ENCODE measurements around the gene NUDT14. TPM values are rescaled to one million over a fixed set of nuclear protein-coding genes. Genes with fewer than 3 reads are reported as not detected.

The NUDT14 gene
- total and polyA plus RNA-seq, 2 of the 4 experiments (the other 2 are of a cell fraction) = 5.6 to 9.3 TPM

- Histone ChIP-seq H2BK15ac (ENCODE audit: low read depth, low read length) (no peak overlapping the region), H3K56ac (ENCODE audit: extremely low read depth, insufficient read depth, low read length) (no peak overlapping the region), H3K18ac (ENCODE audit: low read depth, low read length) (no peak overlapping the region), H3K4me3 (ENCODE audit: insufficient read depth, low read depth, low read length) (no peak overlapping the region), H2BK120ac (ENCODE audit: low read depth, low read length) (no peak overlapping the region), H4K5ac (ENCODE audit: low read depth, low read length) (no peak overlapping the region), H2AFZ (replicated peaks; ENCODE audit: low read length, poor library complexity) (no peak overlapping the region), H4K20me1 (ENCODE audit: insufficient read depth, low read length) (no peaks in the 10 kb centered on the region; the same call in 1 of the 2 replicates), H3K9ac (ENCODE audit: low read depth, low read length) (no peak overlapping the region), H2BK20ac (ENCODE audit: low read depth, low read length) (no peak overlapping the region), H3K4ac (ENCODE audit: low read depth, low read length) (no peak overlapping the region), H3K4me2 (ENCODE audit: low read depth, low read length) (no peak overlapping the region), H4K91ac (ENCODE audit: insufficient read depth, low read depth, low read length) (no peak overlapping the region), H3K4me1 (ENCODE audit: control insufficient read depth, insufficient read depth, low read length) (no peaks in the 10 kb centered on the region), H3K23ac (ENCODE audit: low read depth, low read length) (no peak overlapping the region), H3K27me3 (ENCODE audit: control insufficient read depth, insufficient read depth, low read length) (no peaks in the 10 kb centered on the region), H3K9me1 (ENCODE audit: insufficient read depth, low read length) (peaks cover 3% of the 10 kb centered on the region; the same call in 1 of the 2 replicates), H2AK5ac (ENCODE audit: low read depth, low read length) (no peak overlapping the region), H4K8ac (ENCODE audit: low read depth in 2 of 2, low read length in 2 of 2) (no peak overlapping the region), H3K27ac (ENCODE audit: insufficient read depth, low read length) (no peak overlapping the region), H3K14ac (replicated peaks; ENCODE audit: low read depth, low read length) (no peak overlapping the region), H2AK9ac (replicated peaks; ENCODE audit: low read depth, low read length, poor library complexity) (no peak overlapping the region), H3K9me3 (ENCODE audit: control insufficient read depth, insufficient read depth, low read length) (no peaks in the 10 kb centered on the region), H3K36me3 (ENCODE audit: control insufficient read depth, insufficient read depth, low read length) (peaks cover 19% of the 10 kb centered on the region), H2BK5ac (ENCODE audit: low read depth, low read length, poor library complexity, severe bottlenecking) (no peak overlapping the region), H3K79me1 (ENCODE audit: low read depth in 1 of 2, low read length in 2 of 2) (peaks cover 3 to 11% of the 10 kb centered on the region in 2 experiments; a peak in 3 of 4 replicates)
- in situ Hi-C loops (cut with MboI; ENCODE audit: low sequenced_read_pairs) = no loop called here
- TF ChIP-seq, protein P1, sequence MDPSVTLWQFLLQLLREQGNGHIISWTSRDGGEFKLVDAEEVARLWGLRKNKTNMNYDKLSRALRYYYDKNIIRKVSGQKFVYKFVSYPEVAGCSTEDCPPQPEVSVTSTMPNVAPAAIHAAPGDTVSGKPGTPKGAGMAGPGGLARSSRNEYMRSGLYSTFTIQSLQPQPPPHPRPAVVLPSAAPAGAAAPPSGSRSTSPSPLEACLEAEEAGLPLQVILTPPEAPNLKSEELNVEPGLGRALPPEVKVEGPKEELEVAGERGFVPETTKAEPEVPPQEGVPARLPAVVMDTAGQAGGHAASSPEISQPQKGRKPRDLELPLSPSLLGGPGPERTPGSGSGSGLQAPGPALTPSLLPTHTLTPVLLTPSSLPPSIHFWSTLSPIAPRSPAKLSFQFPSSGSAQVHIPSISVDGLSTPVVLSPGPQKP (IDR thresholded peaks at IDR 0.05; ENCODE audit: borderline replicate concordance, low read depth, low read length) = no peak
- TF ChIP-seq NFE2L2 (IDR thresholded peaks at IDR 0.05; ENCODE audit: low read depth, low read length) = no peak
- TF ChIP-seq SMC3 (IDR thresholded peaks at IDR 0.05; ENCODE audit: low read depth, low read length) = no peak
- no peak for TF ChIP-seq CHD1 (IDR thresholded peaks at IDR 0.05; ENCODE audit: low read depth, low read length)
- no peak for TF ChIP-seq MXI1 (IDR thresholded peaks at IDR 0.05; ENCODE audit: borderline replicate concordance, low read depth, low read length)
- no peak for TF ChIP-seq MAFK (IDR thresholded peaks at IDR 0.05; ENCODE audit: low read depth, low read length)
- no peak for TF ChIP-seq FOS (IDR thresholded peaks at IDR 0.05; ENCODE audit: low read depth, low read length)
- no peak for TF ChIP-seq MAZ (IDR thresholded peaks at IDR 0.05; ENCODE audit: borderline replicate concordance, low read depth, low read length)
- TF ChIP-seq BHLHE40 (IDR thresholded peaks at IDR 0.05; ENCODE audit: low read depth, low read length) = no peak
- no peak for TF ChIP-seq CTCF (conservative IDR thresholded peaks at IDR 0.05; ENCODE audit: low read depth, low read length)
- no peak for TF ChIP-seq POLR2A (IDR thresholded peaks at IDR 0.05; ENCODE audit: low read depth, low read length)
- TF ChIP-seq, protein P2, sequence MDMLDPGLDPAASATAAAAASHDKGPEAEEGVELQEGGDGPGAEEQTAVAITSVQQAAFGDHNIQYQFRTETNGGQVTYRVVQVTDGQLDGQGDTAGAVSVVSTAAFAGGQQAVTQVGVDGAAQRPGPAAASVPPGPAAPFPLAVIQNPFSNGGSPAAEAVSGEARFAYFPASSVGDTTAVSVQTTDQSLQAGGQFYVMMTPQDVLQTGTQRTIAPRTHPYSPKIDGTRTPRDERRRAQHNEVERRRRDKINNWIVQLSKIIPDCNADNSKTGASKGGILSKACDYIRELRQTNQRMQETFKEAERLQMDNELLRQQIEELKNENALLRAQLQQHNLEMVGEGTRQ (IDR thresholded peaks at IDR 0.05; ENCODE audit: low read depth, low read length) = no peak
- POLR2A ChIA-PET (ENCODE audit: unreplicated experiment) = no interaction called here
- WGBS, 2 experiments (ENCODE audit: extremely low coverage in 2 of 2, insufficient read length in 1 of 2) = 100% methylated on average over 2 of the region's 14 CpGs; no CpG with 5 or more reads in 1 of the 2 experiments
- dilution Hi-C loops (cut with HindIII; ENCODE audit: low sequenced_read_pairs, unreplicated experiment) = no loop called here
- intact Hi-C loops (cut with micrococcal nuclease) = no loop called here
- no TSS peak for BruUV-seq (replicated peaks)
- ATAC-seq (ENCODE audit: low read depth) (no peak), DNase-seq (no peak)
- CTCF ChIA-PET = no interaction called here
Observed at GRCh38 chr14:105227346-105227745, 46.2 kb upstream of the NUDT14 start.
